Measurements from ENCODE around the gene GATAD2B.

Gene GATAD2B

DNA sequence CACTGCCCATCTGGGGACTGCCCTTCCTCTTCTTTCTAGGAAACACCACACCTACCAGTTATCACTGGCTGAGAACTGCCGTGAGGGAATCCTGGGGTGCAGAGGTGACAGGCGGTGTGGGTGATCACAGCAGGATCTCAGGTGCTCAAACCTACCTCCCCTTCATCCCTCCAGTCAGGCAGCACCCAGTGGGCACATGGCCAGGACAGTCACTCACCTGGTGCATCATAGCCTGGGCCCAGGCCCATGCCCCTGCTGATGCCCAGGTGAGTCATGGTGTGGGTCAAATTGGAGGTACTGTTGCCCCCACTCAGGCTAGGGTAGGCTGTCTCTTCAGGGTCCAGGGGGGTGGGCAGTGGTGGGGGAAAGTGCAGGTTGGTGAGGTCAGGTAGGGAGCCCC lies 29.0 kb upstream of the GATAD2B start:
- in situ Hi-C loops (cut with MboI; ENCODE audit: low sequenced_read_pairs) = no loop called here

DNA sequence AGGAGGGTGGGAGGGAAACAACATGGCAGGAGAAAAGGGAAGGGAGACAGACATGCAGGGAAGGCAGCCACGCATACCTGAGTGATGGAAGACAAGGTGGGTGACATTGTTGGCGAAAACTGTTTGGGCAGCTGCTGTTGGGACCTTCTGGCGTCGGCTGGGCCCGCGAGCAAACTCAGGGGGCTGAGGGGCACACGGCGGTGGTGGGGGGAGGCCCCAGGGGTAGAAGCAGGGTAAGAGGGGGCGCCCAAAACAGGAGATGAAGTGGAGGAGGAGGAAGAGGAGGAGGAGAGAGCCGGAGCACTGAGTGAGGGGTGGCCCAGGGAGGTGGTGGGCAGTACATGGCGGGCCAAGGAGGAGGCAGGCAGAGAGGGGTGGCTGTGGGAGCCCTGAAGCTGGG lies 28.4 kb upstream of the GATAD2B start:
- in situ Hi-C loops (cut with MboI; ENCODE audit: low sequenced_read_pairs) = no loop called here

DNA sequence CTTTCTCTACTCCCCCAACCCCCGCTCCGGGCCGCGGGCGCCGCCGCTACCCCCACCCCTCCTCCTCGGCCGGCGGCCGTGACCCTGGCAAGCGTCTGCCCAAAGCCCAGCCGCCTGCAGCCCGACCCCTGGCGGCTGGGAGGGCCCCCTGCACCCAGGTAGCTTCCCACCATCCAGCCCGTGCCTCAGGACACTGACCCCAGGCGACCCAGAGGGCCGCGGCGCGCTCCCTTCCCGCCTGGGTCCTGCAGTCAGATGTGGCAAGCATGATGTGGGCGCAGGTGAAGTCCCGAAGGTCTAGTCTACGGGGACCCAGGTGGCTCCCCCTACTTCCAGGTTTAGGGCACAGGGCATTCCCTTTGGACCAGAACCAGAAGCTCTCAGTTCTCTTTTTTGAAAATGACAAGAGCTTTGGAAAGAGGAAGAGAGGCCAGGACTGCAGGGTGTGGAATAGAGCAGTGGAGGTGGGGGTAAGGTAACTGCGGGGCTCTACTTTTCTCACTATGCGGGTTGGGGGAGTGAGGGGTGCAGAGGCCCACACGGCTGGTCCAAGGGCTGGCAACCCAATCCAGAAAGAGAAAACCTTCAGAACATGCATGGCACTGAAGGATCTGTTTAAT lies 24.0 kb upstream of the GATAD2B start, which contains the start of gene DENND4B:
DENND4B (minus strand) TSS at position 97 of the 620 bp plus-strand sequence. CDS start 2,344 bp downstream, outside the sequence.
- in situ Hi-C loops (cut with MboI; ENCODE audit: low sequenced_read_pairs) = no loop called here

DNA sequence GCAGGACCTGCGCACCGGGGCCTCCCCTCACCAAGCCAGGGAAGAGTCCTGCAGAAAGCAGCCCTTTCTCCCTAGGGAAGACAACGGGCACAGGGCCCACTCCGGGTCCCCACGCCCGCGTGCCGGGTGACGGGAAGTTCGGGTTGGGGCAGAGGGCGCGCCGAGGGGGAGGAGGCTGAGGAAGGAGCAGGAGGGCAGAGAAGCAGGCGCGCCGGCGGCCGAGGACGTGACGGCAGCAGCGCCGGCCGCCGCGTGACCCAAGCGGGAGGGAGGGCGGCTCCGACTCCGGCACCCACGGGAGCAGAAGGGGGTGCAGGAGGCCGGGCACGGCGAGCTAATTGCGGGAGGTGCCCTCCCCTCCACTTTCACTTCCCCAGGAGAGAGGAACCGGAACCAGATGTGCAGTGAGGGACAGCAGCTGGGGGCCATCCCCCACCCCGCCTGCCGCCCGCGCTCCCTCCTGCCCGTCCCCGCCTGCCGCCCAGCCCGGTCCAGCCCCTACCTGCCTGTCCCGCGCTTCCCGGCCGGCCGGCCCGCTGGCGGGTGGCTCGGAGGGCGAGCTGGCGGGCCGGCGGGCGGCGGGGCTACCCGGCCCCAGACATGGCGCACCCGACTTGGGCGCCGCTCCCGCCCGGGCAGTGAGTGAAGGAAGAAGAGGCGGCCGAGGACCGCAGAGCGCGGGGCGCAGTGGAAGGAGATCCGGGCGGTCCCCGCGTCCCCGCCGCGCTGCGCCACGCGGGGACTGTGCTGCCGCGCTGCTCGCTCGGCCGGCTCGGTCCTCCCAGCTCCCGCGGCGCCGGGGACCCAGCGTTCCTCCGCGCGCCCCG lies 23.2 kb upstream of the GATAD2B start:
- in situ Hi-C loops (cut with MboI; ENCODE audit: low sequenced_read_pairs) = no loop called here

DNA sequence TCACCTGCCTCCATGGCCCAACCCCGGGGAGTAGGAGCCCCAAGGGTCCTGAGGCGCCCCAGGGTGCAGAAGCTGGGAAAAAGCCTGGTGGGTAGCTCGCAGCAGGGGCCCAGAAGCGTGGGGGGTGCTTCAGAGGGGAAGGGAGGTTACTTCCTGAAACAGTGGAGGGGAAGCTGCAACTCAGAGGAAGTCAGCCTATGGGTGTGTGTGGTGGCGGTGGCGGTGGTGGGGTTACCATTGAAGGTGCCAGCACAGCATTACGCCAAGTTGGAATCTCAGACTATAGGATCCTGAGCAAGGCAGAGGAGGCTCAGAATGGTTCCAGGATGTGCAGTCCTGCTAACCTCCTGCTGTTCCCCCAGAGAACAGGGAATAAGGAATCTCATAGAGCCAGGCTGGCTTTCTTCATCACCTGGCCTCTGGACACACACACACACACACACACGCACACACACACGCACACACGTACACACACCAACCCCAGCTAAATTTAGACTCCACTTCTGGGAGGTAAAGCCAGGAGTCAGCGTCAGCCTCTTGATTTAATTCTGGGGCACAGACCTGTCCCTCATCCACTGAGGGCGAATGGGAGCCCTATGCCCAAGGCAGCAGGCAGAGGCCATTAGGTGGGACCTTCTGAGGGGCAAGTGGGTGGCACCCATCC lies 22.5 kb upstream of the GATAD2B start:
- in situ Hi-C loops (cut with MboI; ENCODE audit: low sequenced_read_pairs) = no loop called here

DNA sequence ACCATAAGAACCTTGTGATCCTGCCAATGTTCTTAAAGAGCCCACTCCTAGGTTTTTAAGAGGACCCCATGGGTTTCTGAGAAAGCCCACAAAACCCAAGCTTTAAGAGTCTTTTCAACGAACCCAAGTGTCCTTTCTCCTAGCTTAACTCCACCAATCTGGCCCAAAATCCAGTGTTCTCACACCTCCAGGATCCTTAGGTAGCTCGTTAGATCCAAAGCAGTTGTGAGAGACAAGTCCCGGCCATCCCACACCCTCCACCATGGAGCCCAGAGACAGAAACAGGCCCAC lies 22.0 kb upstream of the GATAD2B start:
- in situ Hi-C loops (cut with MboI; ENCODE audit: low sequenced_read_pairs) = no loop called here

DNA sequence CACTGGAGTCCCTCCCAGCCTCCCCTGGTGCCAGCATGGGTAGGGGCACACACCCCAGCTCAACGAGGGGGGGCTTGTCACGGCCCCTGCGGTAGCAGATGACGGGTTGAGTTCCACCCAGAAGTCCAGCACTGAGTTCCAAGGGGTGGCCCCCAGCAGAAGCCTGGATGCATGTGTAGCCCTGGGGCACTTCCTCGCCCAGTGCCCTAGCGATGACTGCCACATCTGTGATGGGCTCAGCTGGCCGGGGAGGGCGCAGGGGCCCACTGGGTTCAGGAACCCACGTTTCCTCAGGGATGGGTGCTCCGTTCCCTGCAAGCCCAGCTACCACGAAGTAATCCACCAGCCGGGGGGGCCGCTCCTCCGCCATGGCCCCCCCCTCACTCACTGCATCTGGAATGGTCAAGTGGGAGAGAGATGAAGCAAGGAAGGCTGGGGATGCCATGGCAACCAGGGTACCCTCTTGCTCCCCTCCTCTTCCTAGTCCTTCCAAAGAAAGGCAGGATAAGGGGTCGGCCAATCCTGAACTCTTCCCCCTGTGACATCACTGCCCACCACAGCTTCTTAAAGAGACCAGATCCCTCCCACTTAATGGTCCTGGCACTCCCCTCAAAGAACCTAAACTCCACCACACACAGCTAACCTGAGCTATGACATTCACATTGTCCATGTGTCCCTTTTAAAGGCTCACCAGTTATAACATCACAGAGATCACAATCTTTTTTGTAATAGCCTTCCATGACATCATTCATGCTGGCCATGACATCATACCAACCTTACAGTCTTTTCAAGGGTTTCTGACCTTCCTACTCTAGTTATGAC lies 21.4 kb upstream of the GATAD2B start:
- in situ Hi-C loops (cut with MboI; ENCODE audit: low sequenced_read_pairs) = no loop called here

DNA sequence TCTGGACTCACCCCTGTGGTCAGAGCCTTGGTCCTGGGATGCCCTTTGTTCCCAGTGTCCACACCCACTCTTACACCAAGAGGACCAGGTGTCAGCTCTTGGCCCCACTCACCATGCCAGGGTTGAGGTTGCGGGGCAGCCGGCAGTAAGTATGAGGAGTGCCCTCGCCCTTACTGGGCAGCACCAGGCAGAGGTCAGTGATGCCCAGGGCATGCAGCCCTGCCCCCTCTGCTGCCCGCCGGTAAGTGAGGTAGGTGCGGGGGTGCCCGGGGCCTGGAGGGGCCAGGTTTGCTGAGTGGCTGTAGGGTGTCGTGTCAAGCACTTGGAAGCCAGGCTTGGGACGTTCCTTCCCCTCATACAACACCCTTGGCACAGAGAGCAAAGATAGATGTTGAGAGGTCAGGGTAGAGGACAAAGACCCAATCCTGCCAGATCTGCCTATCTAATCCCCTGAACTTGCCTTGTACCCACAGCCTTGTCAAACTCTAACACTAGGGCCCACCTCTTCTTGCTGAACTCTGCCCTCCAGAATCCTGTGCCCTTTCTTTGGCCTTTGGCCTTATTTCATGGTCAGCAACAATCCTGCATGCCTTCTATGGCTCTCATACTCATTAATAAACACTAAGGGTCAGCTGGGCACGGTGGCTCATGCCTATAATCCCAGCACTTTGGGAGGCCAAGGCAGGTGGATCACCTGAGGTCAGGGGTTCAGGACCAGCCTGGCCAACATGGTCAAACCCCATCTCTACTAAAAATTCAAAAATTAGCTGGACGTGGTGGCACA lies 20.2 kb upstream of the GATAD2B start:
- in situ Hi-C loops (cut with MboI; ENCODE audit: low sequenced_read_pairs) = no loop called here

DNA sequence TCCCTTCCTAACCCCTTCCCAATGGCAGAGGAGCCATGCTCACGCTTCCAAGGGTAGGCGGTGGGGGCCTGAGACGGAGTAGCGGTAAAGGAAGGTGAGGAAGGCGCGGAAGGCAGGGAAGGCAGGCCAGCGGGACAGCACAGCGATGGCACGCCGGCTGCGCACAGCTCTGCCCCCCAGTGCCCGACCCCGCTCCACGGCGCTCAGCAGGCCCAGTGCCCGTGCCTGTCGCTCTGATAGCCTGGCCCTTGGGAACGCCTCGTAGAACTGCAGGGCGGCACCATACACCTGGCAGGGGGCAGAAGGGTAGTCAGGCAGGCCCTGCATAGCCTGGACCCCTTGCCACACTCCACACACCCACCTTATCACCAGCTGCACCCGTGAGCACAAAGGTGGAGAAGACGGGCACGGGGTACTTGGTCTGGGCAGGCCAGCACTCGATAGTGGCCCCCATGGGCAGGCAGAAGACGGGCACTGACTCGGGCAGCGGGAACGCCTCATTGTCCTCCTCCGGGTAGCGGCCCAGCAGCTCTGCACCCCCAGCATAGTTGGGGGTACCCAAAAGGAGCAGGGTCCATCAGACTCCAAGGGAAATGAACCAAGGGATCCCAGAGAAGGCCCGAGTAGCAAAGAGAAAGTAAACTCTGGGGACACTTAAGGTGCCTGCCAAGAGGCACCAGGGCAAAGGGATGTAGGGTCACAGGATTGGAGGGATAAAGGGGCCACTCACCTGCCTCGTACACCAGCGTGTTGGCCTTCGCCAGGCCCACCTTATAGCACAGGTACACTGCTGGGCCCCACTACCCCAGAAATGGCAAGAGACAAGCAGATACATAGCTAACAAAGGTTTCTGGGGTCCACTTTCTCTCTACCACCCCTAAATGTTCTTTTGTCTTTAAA lies 19.3 kb upstream of the GATAD2B start:
- in situ Hi-C loops (cut with MboI; ENCODE audit: low sequenced_read_pairs) = no loop called here

DNA sequence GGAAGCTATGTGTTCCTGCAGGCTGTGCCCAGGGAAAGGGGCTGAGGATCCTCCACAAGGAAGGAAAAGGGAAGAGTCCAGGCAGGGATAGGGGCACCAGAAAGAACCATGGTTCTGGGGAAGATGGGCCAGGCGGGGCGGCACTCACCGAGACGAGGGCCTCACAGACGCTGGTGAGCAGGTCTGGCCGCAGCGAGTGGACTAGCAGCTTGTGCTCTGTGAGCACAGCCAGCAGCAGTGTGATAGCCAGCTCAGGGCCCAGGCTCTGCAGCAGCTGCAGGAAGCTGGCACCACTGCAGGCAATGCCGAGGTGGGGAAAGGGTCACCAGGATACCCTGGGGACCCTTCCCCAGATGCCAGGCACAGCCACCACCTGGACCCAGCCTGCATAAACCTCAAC lies 18.0 kb upstream of the GATAD2B start:
- in situ Hi-C loops (cut with MboI; ENCODE audit: low sequenced_read_pairs) = no loop called here

DNA sequence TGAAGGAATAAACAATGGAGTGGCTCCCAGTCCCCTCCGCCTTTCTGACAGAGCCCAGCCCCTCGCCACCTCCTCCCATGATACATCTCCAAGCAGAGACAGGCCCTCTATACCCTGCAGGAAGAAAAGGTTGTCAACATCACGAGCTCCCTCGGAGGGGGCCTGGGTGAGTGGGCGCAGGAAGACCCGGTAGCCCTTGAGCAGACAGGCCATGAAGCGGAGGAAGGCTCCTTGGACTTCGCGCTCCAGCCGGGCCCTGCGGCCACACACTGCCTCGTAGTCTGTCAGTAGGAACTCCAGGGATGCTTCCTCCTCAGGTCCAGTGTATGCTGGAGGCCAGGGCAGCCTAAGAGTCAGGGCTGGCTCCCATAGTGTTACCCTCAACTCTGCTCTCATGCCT lies 16.7 kb upstream of the GATAD2B start:
- in situ Hi-C loops (cut with MboI; ENCODE audit: low sequenced_read_pairs) = no loop called here

DNA sequence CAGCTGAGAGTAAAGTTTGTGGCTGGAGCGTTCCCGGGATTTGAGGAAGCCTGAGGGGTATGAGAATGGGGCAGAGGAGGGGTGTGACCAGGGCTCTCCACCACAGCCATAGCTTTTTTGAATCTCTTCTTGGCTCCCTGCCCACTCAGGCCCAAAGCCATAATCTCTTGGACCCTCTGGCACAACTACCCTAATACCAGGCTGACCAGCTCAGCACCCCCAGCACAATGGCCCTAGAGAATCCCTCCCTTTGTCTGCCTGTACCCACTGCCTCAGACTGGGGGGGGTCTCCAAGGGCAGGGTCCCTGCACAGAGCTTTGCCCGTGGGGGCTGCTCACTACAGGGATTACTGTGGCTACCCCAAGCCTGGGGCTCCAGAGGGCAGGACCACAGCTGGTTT lies 16.2 kb upstream of the GATAD2B start:
- in situ Hi-C loops (cut with MboI; ENCODE audit: low sequenced_read_pairs) = no loop called here

DNA sequence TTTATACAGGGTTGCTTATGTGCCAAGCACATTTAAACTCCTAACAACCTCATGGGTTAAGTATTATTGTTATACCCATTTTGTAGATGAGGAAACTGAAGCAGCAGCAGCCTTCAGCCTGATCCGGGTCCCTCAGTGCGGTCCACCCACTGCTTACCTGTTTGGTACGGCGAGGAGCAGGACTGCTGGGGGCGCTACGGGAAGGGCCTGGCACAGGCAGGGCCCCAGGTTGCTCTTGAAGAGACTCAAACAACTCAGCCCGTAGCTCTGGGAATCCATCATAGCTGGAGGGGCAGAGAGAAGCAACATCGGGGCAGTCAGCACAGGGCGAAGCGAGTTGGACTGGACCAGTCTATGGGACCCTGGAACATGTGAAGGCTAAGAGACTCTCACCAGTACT lies 14.6 kb upstream of the GATAD2B start:
- in situ Hi-C loops (cut with MboI; ENCODE audit: low sequenced_read_pairs) = no loop called here

DNA sequence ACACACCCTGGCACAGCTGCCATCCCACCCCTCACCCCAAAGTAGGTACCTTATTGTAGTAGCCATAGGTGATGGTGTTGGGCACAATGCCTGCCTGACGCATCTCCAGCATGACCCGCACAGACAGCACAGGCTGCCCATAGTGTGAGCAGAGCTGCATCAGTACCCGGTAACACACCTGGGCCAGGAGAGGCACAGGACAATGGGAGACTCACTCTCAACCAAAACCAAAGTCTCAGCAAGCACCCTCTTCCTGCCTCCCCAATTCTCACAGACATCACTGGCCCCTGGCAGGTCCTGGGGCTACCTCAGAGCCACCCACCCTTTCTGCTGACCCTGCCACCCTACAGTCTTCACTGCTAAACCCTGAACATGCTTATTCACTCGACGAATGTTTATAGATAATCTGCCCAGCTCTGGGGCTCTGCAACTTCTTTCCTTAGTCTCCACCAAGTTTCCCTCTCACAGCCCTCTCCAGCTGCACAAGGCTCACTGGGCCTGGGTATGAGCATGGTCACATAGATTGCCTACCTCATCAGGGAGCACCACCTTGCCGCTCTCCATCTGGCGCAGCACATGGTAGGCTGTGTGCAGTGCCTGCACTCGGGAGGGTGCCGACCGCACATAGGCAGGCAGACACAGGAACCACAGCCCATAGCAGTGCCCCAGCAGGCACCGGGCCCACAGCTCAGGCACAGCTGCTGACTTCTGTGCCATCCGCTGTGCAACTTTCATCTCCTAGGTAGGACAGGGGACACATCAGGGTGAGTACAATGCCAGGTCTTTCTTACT lies 13.4 kb upstream of the GATAD2B start:
- in situ Hi-C loops (cut with MboI; ENCODE audit: low sequenced_read_pairs) = no loop called here

DNA sequence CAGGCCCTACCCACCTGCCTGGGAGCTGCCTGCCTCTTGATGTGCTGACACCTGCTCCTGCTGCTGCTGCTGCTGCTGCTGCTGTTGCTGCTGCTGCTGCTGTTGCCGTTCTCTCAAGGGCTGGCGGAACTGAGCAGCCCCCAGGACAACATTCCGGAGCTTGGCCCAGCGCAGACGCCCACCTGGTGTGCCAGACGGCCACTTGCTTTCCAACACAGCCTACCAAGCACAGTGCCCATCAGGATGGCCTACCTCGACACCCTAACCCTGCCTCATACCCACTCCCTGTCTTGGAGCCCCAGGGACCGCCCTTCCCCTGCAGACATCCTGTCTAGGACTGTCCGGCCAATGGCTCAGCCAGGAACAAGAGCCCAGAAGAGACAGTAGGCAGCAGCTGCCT lies 12.0 kb upstream of the GATAD2B start:
- in situ Hi-C loops (cut with MboI; ENCODE audit: low sequenced_read_pairs) = no loop called here

DNA sequence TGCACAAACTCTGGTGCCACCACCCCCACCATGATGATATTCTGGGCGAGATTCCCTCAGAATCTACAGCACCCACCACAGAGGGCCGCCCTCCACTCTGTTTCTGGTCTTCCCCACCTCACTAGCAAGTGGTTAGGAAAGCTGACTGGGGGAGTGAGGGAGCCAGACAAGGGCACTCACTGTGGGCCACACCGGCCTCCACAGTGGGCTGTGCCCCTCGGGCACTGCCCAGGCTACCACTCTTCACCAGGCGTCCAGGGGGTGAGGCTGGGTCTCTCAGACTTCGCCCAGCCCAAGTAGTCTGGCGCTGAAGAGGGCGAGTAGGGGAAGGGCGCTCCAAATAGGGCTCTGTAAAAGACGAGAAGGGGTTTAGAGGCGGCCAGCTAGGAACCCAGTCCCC lies 11.2 kb upstream of the GATAD2B start:
- in situ Hi-C loops (cut with MboI; ENCODE audit: low sequenced_read_pairs) = no loop called here

DNA sequence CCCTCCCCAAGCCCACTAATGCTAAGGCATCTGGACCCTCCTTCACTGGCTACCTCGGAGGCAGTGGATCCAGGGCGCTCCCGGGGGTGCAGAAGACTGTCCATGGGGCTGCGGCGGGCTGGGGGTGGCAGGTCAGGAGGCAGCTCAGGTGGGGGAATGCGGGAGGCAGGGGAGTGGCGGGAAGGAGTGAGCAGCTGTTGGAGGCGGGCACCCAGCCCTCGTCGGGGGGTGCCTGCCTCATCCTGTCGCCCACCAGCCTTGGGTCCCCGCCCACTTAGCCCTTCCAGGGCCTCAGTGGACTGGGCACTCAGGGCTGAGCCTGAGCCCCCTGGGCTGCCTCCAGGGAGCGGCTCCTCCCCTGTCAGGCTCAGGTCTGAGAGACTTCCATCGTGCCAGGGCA lies 10.7 kb upstream of the GATAD2B start:
- in situ Hi-C loops (cut with MboI; ENCODE audit: low sequenced_read_pairs) = no loop called here

DNA sequence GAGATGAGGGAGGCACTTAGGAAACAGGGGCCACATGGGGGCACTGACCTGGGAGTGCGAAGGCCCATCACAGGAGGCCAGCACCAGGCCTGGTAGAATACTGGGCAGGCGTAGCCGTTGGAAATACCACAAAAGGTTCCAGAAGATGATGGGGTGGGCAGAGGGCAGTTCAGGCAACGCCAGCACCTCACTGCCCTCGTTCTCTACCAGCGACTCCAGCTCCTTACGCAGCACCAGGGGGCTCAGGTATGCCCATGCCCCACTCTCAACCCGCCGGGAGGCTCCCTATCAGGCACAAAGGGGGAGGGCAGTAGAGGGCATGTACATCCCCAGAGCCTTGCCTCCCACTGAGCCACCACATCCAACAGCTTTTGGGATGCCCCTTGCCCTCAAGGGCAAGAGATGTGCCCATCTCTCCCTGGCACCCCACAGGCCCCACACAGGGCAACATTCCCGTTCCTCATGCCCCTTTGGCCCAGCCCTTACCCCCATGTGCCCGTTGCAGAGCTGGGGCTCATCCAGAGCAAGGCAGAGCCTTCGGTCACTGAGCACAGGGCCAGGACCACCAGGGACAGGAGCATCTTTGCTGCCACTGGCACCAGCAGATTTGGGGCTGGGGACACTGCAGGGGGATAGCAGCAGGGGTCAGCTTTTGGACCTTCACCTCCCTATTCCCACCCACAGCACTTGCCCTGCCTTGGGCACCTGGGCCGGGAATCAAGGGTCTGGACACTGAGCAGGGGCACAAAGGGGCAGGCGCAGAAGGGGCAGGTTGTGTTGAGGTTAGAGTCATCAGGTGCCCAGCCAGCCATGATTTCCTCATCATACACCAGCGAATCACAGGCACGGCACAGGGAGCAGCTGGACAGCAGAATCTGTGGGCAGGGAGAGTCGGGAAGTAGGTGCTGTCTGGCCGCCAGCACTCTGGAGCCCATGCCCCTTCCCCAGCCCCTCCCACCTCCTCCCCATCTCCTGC lies 9.7 kb upstream of the GATAD2B start:
- in situ Hi-C loops (cut with MboI; ENCODE audit: low sequenced_read_pairs) = no loop called here

Data from HL-60/S4 (cell line).